Stimulated activated CD8-positive, alpha-beta memory T cell treated with anti-CD3 and anti-CD28 coated beads, Interleukin-7, amount 100 ng/mL, for 4 hours (primary cell): Measurements from ENCODE around the gene CMTM3.
A peak's percentile ranks its signal among the peaks of the same experiment; 100 is the strongest.

Experiments used
- DNase-seq, 2 donors: peaks; one replicate each; pipeline ENCODE4 v3.0.0-alpha.2; 2020; ENCODE audit warnings: low read depth in 2 of 2

CMTM3 gene

DNA sequence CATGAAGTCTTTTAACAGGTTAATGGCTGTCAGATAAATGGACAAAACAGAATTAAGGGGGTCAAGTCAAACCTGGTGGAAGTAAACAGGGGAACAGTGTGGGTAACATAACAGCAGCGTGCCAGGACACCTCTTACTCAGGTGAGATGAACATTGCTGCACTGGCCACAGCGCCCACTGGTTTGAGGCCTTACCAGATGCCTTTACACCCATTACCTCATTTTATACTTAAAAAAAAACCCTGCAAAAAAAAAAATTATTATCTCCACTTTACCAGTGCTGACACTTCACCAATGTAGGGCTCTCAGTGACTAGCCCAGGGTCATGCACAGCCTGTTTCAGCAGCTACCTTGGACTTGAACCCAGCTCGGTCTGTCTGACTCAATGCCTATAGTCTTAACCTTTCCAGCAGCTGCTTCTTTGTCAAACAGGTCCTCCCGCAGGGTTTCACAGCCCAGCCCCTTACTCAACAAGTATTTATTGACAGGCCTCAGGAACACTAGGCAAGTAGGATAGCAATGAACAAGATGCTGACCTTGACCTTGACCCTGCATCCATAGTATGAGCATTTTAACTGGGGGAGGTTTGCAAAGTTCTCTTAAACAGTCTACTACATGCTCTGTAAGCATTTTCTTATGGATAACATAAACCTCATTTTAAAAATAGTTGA is 30.2 kb downstream of the CMTM3 start:
- no peak for DNase-seq

- no peak for DNase-seq
Observed at GRCh38 chr16:66635406-66635805, 30.9 kb downstream of the CMTM3 start.

DNA sequence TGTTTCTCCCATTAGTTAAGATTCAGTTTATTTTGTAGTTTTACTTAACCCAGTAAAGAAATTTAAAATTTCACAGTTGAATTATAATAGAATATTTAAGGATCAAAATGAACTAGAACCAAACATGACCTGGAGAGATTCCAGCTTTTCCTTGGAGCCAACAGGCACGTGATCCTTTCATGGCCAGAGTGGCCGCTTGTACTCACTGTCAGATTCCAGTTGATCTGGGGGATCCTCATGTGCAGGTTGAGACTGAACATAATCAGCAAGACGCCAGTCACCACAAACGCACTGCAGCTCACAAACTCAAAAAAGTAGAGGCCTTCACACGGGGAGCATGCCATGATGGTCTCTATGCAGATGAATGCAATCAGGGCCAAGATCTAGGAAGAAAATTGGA is 31.7 kb downstream of the CMTM3 start:
- no peak for DNase-seq

DNA sequence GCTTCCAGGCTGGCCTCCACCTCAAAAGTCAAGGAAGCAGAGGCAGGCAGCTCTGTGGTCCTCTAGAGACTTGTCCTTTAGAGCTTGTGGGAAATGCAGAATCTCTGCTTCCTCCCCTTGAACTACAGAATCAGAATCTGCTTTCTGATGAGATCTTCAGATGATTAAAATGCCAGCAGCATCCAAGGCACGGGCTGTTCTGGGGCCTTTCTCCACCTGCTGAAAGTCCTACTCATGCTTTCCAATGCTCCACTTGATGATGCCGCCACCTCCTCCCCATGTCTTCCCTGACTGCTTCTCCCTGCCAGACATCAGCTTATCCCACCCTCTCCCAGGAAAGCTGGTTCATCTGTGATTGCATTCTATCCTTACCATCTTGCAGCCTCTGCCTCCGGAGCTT is 33.3 kb downstream of the CMTM3 start:
- no peak for DNase-seq

GRCh38 chr16:66639091-66639885 is 34.8 kb downstream of the CMTM3 start:
- DNase-seq: no peak

DNA sequence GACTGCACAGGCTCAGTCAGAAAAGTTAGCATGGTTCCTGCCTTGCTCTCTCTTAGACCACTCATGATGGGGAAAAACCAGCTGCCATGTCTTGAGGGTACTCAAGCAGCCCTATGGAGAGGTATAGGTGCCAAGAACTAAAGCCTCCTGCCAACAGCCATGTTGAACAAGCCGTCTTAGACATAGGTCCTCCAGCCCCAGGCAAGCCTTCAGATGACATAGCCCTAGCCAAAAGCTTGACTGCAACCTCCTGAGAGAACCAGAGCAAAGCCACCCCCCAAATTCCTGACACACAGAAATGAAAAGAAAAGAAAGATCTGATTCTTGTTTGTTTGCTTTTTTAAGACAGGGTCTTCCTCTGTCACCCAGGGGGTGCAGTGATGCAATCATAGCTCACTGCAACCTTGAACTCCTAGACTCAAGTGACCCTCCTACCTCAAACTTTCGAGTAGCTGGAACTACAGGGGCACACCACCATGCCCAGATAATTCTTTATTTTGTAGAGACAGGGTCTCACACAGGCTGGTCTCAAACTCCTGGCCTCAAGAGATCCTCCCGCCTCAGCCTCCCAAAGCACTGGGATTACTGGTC is 36.3 kb downstream of the CMTM3 start:
- no peak for DNase-seq

DNA sequence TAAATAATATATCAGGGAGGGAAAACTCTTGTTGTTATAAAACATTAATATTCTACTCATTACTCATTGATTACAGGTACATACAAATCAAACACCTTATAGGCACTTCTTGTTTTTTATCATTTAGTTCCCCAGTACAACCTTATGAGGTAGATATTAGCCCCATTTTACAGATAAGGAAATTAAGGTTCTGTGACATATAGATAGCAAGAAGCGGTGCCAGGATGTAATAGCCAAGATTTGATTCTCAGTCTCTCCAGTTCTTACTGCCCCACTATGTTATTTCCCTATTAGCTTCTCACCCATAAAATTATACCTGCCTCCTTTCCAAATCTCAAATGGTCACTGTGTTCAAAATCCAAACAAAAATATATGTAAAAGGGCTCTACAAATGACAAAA is 36.9 kb downstream of the CMTM3 start:
- DNase-seq: no peak

DNA sequence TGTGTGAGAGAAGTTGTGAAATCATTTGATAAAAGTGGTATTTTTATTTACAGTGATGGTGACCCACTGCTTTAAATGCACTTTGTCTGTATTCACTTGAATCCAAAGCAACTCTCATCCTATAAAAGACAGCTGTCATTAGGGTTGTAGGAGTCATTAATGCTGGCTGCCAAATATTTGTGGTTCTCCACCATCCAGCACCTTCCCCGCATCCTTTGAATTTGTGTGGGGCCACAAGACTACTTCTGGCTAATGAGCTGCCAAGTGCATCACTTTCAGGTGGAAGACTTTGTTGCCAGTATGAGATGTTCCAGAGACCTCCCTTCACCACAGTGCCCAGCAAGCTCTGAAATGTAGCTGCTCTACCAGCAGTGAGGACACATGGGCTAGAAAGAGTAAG is 43.4 kb downstream of the CMTM3 start:
- no peak for DNase-seq

GRCh38 chr16:66649167-66649566 is 44.7 kb downstream of the CMTM3 start:
- DNase-seq: no peak

GRCh38 chr16:66649636-66650205 is 45.2 kb downstream of the CMTM3 start:
- DNase-seq: no peak

GRCh38 chr16:66650707-66651473 is 46.4 kb downstream of the CMTM3 start:
- DNase-seq: peak; percentile 53 to 66

DNA sequence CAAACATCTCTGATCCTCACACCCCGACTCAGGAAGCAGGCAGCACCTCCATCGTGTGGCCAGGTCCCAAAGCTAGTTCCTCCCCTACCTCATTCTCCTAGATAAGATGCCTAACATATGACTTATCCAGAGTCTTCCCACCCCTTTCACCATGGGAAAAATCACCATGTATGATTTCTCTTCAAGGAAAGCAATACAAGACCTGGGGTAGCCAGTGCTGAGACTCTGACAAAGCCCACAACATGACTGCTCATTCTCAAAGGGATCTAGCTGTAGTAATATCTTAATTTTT is 46.9 kb downstream of the CMTM3 start:
- DNase-seq: no peak

DNA sequence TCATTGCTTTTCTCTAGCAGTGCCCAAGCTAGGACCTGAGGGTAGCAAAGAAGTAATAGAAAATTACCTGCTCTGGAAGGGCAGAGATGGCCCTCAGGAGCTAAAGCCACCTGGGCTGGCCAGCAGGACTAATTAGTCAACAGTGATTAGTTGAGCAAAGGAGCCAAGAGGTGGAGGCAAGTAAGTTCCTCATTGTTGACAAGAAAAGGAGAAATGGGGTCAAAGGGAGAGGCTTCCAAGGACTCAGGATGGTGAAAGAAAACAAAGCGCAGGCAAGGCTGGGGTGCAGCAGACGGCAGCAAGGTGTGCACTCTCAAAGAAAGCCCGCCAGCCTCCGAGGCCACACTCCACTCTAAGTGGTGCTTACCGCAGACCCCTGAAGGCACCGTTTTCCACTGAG is 47.5 kb downstream of the CMTM3 start:
- DNase-seq: no peak

DNA sequence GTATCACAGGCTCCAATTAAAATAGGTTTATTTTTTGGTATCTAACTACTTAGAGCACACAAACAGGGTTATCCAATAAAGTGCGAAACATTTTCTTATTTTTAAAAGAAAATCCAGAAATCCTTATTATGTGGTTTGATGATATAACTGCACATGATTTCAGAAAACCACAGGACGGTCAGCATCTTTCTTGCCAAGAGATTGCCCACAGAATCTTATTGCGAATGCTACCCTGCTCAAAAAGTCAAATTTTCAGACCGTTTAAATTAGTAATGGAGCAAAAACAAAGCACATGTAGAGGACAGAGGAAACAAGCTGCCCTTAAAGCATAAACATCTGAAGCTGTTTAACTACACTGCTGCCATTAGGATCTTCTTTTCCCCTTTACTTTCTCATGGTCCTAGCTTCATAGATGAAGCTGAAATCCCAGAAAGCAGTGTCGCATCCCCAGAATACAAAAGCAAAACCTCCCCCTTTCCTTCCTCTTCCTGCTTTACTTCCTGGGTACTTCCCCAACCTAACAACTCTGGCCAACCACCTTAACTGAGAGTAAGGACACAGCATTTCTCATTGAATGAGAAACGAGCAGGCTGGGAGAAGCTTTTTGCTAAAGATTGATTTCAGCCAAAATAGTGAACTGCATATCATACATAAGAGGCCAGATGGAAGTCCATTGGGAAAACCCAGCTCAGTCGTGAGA is 48.3 kb downstream of the CMTM3 start:
- DNase-seq: no peak

GRCh38 chr16:66653581-66654350 is 49.3 kb downstream of the CMTM3 start:
- no peak for DNase-seq

GRCh38 chr16:66656547-66656946 is 52.0 kb downstream of the CMTM3 start:
- DNase-seq: no peak

- no peak for DNase-seq
Observed at GRCh38 chr16:66658143-66658859, 53.8 kb downstream of the CMTM3 start.

DNA sequence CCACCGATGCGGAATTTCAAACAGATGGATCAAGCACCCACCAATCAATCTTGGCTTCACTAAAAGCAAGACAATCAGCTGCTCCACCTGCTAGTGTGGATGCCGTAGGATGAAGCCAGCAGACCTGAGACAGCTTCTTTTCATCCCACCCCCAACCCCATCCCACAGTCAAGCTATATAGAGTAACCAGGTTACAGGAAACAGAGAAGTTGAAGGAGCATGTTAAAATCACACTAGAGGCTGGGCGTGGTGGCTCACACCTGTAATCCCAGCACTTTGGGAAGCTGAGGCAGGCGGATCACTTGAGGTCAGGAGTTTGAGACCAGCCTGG is 54.3 kb downstream of the CMTM3 start:
- DNase-seq: no peak

DNA sequence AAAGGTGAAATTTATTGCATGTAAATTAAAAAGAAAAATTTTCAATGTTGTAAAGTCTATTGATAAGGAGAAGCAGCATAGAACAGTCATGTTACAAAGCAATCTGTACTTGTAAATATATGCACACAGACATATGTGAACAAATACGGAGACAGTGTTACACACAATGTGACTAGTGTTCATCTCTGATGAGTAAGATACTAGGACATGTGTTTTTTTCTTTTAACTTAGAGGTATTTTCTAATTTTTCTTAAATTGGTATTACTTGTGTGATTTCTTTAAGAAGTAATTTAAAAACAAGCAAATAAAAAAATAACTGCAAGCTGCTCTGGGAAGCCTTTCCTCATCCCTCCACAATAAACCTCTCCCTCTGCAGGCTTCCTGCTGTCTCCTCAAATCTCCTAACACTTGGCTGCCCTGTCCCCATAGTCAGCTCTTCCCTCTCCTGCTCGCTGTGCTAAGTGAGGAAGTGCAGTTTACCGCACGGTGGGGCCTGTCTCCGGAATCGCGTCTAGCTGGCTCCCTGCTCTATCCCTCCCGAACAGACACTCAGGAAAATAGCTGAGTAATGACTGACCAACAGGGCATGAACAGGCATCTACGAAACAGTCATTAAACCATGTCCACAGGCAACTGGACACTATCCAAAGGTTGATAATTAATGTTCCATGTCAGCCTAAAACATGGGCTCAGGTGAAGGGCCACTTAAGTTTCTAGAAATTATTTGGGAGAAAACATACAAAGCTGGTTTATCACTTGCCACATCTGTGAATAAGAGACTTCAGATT is 56.1 kb downstream of the CMTM3 start:
- DNase-seq: no peak

DNA sequence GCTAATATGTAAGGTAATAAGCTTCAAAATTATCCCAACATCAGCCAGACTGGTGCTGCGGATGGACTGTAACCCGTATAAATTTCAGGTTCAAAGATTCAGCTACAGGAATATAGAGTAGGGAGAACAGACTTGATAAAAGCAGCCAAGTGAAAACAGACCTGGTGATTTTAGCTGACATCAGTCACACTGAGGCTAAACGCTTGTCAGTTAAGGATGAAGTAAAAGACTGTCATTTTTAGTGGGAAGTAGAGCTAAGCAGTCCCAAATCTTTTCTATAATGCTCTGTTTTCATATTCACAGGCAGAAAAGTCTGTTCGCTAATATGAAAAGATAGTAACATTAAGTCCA is 56.7 kb downstream of the CMTM3 start:
- no peak for DNase-seq
